ENCODE results near the gene TTC39C.
A peak's percentile ranks its signal among the peaks of the same experiment; 100 is the strongest.

The TTC39C gene

GRCh38 chr18:24014062-24014985 lies at the start of gene TTC39C:
Gene TTC39C (plus strand): TSS chr18:24014754. CDS start chr18:24014872, 118 bp downstream.
- peak; percentile 88 for DNase-seq

GRCh38 chr18:23966909-23967308 lies 47.6 kb upstream of the TTC39C start:
- no peak for DNase-seq

GRCh38 chr18:23967321-23968089 lies 47.0 kb upstream of the TTC39C start:
- DNase-seq: no peak

- DNase-seq: no peak
These were observed 45.6 kb upstream of the TTC39C start for GRCh38 chr18:23968638-23969604.

GRCh38 chr18:23969664-23970063 lies 44.9 kb upstream of the TTC39C start:
- DNase-seq: no peak

GRCh38 chr18:23970161-23971096 lies 44.1 kb upstream of the TTC39C start:
- DNase-seq: peak; percentile 52

DNA sequence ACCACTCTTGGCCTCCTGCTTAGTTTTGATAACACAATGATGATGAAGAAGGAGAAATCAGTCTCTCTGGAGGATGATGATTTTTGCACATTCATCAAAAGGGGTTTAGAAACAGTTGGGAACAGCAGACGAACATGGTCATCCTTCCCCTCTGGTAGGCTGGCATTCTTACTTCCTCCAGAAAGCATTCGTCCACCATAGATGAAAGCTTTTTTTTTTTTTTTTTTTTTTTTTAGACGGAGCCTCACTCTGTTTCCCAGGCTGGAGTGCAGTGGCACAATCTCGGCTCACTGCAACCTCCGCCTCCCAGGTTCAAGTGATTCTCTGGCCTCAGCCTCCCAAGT lies 43.5 kb upstream of the TTC39C start:
- no peak for DNase-seq

GRCh38 chr18:23971666-23972230 lies 42.8 kb upstream of the TTC39C start:
- DNase-seq: no peak

GRCh38 chr18:23972453-23972852 lies 42.1 kb upstream of the TTC39C start:
- DNase-seq: no peak

DNA sequence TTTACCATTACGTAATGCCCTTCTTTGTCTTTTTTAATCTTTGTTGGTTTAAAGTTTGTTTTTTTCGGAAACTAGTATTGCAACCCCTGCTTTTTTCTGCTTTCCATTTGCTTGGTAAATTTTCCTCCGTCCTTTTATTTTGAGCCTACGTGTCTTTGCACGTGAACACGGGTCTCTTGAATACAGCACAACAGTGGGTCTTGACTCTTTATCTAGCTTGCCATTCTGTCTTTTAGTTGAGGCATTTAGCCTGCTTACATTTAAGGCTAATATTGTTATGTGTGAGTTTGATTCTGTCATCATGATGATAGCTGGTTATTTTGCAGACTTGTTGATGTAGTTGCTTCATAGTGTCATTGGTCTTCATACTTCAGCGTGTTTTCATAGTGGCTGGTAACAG lies 37.5 kb upstream of the TTC39C start:
- no peak for DNase-seq

DNA sequence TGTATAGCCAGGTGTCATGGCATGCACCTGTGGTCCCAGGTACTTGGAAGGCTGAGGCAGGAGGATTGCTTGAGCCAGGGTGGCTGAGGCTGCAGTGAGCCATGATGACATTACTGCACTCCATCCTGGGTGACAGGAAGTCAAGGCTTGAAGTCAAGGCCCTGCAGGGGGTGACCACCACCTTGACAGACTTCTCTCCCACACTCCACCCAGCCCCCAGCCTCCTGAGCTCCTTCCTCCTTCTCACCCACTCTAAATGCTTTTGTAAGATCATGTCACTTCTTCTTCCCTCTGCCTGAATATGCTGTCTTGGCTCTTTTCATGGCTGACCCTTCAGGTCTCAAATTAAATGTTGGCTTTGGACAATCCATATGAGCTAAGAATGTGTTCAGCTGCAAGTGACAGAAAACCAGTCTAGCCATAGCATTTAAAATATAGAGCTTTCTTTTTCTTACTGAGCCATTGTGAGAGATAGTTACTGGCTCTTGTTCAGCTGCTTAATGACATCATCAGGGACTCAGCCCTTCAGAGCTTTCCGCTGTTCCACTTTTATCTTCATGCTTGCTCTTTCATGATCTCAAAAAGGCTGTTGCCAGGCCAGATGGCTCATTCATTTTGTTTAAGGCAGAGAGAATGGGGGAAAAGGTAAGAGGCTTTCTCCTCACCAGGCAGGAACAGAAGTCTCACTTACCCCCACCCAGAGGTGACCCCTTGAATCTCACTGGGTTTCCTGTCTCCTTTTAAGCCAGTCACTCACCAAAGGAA lies 36.7 kb upstream of the TTC39C start:
- no peak for DNase-seq

GRCh38 chr18:23981369-23981980 lies 33.1 kb upstream of the TTC39C start:
- no peak for DNase-seq

GRCh38 chr18:23982155-23983079 lies 32.1 kb upstream of the TTC39C start:
- DNase-seq: no peak

DNA sequence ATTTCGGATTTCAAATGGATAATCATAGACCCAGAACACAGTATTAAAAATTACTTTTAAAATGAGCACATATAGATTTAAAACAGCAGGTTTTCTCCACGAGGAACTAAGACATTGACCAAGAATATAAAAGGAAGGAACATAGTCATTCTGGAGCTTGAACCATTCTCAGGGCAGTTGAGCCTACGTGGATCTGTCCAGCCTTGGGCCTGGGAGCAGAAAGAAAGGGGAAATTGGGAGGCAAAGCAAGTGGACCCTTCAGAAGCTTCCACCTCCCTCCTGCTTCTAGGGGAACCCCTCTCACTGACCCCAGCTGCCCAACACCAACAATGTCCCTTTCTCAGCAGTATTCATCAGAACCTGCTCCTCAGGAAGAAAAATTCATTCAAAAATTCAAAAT lies 31.4 kb upstream of the TTC39C start:
- no peak for DNase-seq

GRCh38 chr18:23986600-23987359 lies 27.8 kb upstream of the TTC39C start:
- no peak for DNase-seq

- no peak for DNase-seq
These were observed 23.8 kb upstream of the TTC39C start for GRCh38 chr18:23990474-23991410.
